HG02763 (cell line): Measurements from ENCODE around the gene MMS19.
A peak's percentile ranks its signal among the peaks of the same experiment; 100 is the strongest.
"Not testable (repeated sequence)": the region's sequence is repeated elsewhere in the genome, so short reads cannot be mapped to it uniquely, and the experiment has no call there.

ENCODE experiments used
- ATAC-seq: cut with Tn5 transposase; IDR thresholded peaks from one replicate; pipeline ENCODE4 v1.9.1; 2021; ENCODE audit warnings: mild to moderate bottlenecking, moderate library complexity; ENCODE audit not compliant: unreplicated experiment

MMS19 gene

DNA sequence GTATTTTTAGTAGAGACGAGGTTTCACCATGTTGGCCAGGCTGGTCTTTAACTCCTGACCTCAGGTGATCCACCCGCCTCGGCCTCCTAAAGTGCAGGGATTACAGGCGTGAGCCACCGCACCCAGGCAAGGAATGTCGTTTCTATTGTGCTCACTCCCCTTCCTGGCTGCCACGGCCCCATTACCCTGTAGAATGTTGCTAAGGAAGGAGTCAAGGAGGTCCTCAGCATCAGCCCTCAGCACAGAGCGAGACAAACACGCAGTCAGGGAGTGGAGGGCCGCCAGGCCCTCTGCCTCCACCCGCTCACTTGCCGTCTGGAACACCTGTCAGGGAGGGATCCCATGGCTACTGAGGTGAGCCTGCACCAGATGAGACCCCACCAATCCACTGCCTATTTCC is 29.4 kb downstream of the MMS19 start:
- ATAC-seq: not testable (repeated sequence)

DNA sequence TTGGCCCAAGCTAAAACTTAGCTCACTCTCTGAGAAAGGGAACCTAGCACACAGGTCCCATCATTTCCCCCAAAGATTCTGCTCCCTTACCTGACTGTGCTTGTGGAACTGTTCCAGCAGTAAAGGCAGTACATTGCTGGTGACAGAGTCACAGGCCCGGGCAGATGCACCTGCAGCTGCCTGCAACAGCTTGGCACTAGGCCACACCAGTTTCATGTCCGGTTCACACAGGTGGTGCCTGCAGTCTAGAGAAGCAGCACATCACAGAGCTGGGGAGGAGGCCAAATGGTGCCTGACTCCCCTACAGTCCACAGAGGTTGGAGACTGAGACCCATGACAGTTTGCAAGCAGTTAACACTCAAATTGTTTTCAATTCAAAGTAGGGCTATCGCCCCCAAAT is 30.1 kb downstream of the MMS19 start:
- no peak for ATAC-seq

DNA sequence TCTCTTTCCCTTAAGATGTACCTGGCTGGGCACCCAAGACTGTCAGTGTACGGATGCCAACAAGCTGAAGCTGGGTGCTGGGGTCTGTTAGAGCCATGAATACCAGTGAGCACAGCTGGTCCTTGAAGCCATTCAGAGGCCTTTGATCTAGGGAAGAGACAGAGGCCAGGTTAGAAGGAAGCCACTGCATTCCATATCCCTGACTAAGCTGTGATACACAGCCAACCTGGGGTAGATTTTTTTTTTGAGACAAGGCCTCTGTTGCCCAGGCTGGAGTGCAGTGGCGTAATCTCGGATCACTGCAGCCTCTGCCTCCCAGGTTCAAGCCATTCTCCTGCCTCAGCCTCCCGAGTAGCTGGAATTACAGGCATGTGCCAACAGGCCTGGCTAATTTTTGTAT is 31.5 kb downstream of the MMS19 start:
- no peak for ATAC-seq

DNA sequence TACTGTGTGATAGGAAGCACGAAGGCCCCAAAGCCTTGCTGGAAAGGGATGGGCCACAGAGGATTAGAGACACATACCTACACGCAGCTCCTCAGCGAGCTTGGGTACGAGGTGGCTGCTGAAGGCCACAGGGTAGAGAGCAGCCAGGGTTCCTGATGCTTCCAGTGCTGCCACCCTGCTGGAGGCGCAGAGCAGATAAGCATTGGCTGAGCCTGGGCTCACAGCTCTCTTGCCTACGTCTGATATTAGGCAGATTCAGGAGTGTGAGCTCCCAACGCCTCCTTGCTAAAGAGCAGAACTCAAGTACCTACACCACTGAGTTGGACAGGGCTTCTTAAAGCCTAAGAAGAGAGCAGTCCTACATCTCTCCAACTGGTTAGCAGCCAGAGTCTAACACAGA is 32.2 kb downstream of the MMS19 start:
- ATAC-seq: no peak

DNA sequence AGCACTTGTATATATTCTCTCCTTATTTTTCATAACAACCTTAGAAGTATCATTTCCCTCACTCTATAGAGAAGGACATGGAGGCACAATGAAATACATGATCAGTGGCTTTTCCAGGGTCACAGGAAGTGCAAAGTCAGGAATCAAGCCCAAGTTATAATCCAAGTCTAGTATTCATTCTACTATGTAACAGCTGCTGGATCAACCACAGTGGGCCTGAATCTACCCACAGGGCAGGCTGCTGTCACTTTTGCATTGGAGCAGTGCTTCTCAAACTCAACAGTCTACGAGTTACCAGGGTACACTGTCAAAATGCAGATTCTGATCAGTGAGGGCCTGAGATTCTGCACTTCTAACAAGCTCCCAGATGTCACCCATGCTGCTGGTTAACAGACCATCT is 34.0 kb downstream of the MMS19 start:
- ATAC-seq: no peak

DNA sequence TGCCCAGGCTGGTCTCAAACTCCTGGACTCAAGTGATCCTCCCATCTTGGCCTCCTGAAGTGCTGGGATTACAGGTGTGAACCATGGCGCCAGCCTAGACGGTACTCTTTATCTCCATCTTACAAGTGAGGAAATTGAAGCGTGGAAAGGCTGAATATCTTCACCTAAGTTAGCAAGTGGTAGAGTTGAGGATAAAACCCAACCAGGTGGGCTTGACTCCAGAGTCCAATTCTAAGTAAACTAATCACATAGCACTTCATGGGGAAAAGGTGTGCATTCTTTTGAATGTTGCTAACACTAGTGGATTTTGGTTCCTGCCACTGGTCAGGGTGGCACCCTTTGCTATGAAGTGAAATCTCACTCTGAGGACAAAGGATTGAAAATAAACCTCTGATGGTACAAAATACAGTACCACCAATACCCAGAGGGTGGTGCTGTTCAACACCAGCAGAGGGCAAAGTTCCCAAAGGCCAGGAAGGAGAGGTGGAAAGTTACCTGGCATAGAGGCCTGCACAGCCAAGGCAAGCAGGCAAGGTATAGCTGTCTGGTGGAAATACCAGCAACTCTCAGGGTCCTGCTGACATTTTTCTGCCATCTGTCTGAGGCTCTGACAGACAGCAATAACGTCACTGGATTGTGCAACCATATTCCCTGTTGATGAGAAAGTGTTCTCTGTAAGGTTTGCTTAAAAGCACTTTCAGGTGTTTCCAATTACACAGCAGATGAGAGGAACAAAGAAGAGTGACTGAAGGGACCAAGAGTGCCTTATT is 34.7 kb downstream of the MMS19 start:
- no peak for ATAC-seq

DNA sequence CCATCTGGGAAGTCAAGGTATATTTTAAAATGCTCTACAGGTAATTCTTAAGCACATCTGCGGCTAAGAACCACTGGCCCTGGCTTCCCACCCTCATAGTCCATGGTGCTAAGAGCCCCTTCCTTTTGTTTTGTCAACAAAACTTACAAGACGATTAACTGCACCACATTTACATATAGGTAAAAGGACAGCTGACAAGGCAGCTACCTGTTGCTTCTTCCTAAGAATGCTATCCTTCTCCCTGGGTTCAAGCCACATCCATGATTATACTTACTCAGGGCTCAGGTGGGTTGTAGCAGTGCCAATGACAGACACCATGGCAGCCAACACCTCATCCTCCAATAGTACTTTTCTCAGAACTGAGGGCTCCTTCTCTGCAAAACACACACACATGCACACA is 35.9 kb downstream of the MMS19 start:
- ATAC-seq: no peak

DNA sequence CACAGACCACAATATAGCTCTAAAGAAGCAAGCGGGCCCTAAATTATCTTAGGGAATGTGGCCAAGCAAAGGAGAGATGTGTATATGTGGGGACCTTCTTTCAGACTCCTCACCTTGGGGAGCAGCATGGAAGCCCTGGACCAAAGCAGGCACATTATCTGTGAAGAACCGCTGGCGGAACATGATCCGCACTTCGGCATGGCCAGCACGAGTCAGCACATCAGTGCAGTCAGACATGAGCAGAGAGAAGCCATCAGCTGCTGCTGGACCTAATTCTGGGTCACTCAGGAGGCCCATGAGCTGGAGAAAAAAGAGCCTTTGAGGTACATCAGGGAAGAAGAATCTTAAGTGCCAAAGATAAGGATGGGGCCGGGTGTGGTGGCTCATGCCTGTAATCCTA is 38.3 kb downstream of the MMS19 start:
- ATAC-seq: no peak

DNA sequence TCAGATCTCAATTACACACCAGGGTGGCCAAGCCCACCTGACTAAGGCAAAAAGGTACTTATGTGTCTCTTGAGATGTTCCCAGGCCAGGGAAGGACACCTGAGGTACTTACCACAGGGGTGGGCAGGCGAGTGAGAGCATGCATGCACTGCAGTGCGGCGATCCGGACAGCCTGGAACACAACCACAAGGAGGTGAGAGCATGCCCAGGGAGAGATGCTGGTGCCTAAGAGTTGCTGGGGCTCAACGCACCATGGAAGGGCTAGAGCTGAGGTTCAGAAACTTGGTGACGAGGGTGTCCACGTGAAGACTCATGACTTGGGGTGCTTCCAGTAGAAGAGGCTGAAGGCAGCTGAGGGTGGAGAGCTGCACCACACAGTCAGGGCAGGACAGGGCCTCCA is 39.1 kb downstream of the MMS19 start:
- ATAC-seq: no peak

DNA sequence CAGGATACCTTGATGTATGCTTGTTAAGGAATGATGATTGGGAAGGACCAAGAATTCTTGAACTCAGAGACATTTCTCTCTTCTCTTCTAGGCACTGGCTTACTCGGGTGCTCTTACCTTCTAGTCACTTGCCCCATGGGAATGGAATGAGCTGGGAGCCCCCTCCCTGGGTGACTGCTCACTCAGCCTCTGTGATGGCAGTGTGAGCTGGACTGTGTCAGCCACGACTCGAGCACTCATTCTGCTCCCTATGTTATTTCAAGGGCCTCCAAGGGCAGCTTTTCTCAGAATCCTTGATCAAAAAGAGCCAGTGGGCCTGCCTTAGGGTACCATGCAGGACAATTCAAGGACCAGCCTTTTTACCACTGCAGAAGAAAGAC is 41.5 kb downstream of the MMS19 start:
- ATAC-seq: no peak

DNA sequence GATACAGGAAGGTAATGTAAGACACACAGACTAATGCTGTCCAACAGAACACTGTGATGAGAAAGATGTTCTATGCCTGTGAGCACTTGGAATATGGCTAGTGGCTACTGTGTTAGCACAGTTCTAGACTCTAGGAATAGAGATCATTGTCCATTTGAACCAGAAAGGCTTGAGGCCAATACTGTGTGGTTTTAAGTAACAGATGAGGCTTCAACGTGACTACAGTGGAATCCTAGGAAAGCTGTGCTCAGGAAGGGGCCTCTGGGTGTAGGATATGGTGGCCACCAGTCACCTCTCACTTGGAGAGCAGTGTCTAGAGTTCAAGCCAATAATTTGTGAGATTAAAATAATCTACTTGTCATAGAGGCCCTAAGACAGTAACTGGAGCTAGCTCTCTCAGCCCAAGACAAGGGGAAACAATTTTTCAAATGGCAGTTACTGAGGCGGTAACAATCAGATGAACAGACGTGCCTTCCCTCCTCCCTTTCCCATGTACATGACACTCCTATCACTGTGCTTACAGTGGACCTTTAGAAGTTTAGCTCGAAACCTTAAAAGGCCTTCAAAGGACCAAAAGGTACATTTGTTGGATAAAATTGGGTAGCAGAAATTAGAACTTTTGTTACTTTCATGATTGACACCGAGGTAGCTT is 42.1 kb downstream of the MMS19 start:
- no peak for ATAC-seq

DNA sequence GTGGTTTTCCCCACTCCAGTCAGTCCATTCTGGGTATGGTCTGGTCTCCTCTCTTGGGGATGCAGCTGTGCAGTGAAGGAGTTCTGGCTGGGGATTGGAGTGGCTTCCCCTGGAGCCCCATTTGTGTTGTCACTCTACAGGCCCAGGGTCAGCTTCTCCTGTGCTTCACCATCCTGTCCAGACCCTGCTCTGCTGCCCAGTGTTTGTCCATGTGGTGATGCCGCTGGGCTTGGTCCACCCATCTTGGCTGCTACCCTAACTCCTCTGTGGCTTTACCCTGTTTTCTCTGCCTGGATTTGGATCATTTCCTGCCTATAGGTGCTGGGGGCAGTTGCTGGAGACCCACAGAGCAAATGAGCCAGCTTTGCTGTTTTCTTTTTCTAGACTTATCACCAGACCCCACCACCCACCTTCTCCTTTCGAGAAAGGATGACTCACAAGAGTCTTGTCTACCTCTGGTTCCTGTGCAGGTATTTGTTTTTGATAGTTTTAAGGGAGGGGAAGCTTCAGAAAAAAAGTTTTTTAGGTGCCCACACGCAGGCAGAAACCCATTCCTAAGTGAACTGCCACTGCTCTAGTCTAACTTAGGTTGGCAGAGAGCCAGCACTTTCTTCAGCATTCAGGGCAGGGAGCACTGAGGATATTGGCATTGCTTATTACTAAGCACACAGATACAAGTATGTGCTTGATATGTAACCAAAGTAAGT is 43.7 kb downstream of the MMS19 start:
- no peak for ATAC-seq

DNA sequence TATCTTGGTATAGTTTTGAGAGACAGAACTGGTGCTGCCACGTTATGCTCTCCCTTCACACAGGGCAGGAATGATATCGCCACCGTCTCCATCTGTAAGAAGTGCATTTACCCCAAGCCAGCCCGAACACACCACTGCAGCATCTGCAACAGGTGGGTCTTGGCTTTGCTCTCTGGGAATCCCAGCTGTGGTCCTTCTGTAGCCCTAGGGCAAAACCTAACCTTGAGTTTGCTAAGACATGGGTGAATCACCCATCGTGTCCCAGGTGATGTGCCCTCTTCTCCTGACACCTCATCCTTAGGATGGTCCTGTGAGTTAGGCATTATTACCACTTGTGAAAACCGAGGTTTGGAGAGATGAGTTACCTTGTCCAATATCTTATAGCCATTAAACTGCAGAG is 45.9 kb downstream of the MMS19 start:
- ATAC-seq: no peak

DNA sequence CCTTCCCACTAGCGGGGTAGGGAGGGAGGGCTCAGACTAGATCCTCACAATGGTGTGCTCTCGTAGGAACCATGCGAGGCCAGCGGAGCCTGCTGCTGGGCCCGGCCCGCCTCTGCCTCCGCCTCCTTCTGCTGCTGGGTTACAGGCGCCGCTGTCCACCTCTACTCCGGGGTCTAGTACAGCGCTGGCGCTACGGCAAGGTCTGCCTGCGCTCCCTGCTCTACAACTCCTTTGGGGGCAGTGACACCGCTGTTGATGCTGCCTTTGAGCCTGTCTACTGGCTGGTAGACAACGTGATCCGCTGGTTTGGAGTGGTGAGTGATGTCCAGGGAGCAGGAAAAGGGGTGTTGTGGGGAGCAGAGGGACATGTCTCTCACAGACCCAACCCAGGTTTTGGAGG is 46.6 kb downstream of the MMS19 start:
- no peak for ATAC-seq

DNA sequence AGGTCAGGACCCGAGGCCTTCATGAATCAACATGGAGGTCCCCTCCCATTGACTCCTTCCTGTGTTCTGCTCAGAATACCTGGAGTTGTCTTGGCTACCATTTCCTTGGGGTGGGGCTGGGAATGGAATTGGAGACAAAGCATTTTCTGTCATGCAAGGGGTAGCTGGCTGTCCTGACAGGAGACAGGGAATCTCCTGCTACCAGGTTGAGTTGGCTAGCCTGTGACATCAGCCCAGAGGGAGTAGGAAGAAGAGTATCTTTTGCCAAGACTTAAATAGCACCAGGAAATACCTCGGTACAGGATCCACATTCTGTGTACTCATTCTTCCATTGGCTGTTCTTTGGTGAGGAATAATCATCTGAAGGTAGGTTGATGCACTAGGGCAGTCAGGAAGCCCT is 47.4 kb downstream of the MMS19 start:
- no peak for ATAC-seq

DNA sequence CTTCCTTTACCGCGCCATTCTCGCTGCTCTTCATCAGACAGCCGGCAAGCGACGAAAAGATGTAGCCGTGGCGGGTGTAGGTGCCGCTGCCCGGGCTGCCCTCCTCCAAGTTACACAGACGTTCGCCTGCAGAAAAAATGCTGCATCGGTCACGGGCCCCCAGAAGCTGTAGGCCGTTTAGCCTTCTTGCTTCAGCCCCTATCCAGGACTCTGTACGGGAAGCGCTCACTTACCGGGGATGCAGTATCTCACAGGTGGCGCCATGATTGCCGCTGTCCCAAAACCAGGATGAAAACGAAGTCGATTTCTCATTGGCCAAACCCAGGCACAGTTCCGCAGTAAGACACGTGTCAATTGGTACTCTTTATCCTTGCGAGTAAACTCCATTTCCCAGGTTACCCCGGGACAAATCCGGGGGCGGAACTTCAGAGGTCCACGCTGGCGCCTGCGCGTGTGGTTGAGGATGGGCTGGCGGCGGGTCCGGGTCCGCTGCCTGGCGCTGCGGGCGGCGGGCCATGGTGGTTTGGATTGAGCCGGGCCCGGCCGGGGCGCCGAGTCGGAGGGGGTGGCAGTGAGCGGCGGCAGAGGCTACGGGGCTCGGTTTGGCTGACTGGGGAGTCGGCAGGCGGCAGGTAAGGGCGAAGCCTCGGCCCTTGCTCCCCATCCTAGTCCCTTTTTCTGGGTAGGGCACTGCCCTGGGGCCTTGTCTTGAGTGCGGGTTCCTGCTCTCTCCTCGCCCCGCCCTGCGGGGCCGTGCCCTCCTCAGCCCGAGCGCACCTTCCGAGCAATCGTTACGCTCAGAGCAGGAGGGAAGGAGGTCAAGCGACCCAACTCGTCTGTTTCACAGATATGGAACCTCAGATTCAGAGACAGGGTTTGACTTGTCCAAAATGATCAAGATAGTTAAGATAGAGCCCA is 52.2 kb downstream of the MMS19 start, which contains the start of the genes EXOSC1 and ZDHHC16:
EXOSC1 (minus strand) TSS at position 285 of the 918 bp plus-strand sequence; CDS start at position 264, 21 bp downstream.
ZDHHC16 (plus strand) TSS at position 454 of the 918 bp plus-strand sequence. CDS start 5,501 bp downstream, outside the sequence.
- peak; percentile 97 for ATAC-seq

DNA sequence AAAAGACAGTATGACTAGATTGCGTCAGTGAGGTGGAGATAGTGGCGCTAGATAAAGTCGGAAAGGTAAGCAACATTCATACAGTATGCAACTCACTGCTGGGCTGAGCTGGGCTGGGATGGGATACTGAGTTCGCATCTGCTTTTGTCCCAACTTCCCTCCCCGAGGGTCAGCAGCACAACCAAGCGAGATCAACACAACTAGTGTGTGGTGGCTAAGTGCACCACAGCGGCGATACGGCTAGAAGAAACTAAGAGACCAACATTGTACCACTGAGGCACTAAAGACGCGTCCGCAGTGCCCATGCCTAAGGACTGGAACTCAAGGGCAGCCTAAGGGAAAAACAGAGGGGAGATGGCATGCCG is 52.9 kb downstream of the MMS19 start:
- no peak for ATAC-seq

DNA sequence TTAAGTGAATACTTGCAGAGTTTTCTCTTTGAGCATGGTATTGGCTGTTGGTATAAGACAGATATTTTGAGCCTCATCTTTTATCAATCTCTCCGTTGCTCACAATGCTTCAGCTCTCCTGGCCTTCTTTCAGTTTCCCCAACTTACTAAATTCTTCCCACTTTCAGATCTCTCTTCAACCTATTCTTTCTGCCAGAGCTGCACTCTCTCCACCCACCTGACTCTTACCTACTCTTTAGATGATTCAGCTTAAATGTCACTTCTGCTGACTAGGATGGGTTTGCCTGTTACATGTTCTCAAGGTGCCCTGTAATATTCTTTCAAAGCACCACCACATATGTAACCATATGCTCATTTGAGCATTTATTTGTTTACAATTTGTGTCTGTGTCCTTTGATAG is 54.0 kb downstream of the MMS19 start:
- no peak for ATAC-seq

DNA sequence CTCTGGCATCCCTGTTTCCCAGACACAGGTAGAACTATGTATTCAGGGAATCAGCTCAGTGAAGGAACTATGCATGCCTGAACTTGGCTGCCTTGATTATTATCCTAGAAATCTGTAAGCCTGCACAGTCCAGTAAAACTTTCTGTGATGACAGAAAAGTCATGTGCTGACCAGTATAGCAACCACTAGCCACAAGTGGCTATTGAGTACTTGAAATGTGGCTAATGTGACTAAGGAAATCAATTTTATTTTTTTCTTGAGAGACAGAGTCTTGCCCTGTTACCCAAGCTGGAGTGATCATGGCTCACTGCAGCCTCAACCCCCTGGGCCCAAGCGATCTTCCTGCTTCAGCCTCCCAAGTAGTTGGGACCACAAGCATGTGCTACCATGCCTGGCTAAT is 55.9 kb downstream of the MMS19 start:
- no peak for ATAC-seq

DNA sequence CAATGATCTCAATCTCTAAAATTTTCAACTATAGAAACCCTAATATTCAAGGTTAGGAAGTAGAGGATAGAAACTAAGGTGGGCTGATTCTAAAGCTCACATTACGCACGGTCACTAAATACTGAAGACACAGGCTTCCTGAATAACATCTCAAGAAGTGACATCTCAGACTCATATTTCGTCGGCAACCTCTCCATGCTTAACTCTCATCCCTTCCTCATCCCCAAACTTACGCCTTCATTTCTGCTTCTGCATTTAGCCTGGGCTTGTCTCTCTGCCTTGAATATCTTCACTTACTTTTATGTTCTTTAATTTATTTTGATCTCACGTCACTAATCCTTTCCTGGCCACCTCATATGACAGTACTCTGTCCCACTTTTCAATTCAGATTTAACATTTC is 63.0 kb downstream of the MMS19 start:
- ATAC-seq: no peak

DNA sequence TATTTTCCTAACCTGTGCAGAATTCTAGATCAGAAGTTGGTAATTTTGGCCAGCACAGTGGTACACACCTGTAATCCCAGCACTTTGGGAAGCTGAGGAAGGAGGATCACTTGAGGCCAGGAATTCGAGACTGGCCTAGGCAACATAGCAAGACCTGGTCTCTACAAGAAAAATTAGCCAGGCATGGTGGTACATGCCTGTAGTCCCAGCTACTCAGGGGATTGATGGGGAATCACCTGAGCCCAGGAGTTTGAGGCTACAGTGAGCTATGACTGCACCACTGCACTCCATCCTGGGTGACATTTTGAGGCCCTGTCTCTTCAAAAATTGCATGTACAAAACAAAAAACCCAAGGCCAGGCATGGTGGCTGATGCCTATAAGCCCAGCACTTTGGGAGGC is 63.7 kb downstream of the MMS19 start:
- ATAC-seq: no peak
